ENCODE data around the gene MIA.

DNA sequence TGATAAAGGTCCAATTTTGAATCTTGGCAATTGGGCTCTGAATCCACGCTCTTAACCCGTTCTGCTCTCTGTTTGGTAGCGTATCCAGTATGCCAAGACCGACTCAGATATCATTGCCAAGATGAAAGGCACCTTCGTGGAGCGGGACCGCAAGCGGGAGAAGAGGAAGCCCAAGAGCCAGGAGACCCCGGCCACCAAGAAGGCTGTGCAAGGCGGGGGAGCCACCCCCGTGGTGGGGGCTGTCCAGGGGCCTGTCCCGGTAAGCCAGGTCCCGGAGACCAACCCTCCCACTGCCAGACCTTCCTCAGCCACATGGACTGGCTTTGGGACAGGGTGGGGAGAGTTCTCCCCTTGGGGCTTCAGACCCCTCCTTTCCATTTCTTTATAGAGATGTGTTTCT, 16.0 kb upstream of the MIA start:
- TF ChIP-seq, protein P1, sequence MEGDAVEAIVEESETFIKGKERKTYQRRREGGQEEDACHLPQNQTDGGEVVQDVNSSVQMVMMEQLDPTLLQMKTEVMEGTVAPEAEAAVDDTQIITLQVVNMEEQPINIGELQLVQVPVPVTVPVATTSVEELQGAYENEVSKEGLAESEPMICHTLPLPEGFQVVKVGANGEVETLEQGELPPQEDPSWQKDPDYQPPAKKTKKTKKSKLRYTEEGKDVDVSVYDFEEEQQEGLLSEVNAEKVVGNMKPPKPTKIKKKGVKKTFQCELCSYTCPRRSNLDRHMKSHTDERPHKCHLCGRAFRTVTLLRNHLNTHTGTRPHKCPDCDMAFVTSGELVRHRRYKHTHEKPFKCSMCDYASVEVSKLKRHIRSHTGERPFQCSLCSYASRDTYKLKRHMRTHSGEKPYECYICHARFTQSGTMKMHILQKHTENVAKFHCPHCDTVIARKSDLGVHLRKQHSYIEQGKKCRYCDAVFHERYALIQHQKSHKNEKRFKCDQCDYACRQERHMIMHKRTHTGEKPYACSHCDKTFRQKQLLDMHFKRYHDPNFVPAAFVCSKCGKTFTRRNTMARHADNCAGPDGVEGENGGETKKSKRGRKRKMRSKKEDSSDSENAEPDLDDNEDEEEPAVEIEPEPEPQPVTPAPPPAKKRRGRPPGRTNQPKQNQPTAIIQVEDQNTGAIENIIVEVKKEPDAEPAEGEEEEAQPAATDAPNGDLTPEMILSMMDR (IDR thresholded peaks at IDR 0.05; ENCODE audit: low read depth, low read length, missing input control) = no peak
- TF ChIP-seq, protein P2, sequence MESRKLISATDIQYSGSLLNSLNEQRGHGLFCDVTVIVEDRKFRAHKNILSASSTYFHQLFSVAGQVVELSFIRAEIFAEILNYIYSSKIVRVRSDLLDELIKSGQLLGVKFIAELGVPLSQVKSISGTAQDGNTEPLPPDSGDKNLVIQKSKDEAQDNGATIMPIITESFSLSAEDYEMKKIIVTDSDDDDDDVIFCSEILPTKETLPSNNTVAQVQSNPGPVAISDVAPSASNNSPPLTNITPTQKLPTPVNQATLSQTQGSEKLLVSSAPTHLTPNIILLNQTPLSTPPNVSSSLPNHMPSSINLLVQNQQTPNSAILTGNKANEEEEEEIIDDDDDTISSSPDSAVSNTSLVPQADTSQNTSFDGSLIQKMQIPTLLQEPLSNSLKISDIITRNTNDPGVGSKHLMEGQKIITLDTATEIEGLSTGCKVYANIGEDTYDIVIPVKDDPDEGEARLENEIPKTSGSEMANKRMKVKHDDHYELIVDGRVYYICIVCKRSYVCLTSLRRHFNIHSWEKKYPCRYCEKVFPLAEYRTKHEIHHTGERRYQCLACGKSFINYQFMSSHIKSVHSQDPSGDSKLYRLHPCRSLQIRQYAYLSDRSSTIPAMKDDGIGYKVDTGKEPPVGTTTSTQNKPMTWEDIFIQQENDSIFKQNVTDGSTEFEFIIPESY (IDR thresholded peaks at IDR 0.05) = no peak
- TF ChIP-seq, protein P3, sequence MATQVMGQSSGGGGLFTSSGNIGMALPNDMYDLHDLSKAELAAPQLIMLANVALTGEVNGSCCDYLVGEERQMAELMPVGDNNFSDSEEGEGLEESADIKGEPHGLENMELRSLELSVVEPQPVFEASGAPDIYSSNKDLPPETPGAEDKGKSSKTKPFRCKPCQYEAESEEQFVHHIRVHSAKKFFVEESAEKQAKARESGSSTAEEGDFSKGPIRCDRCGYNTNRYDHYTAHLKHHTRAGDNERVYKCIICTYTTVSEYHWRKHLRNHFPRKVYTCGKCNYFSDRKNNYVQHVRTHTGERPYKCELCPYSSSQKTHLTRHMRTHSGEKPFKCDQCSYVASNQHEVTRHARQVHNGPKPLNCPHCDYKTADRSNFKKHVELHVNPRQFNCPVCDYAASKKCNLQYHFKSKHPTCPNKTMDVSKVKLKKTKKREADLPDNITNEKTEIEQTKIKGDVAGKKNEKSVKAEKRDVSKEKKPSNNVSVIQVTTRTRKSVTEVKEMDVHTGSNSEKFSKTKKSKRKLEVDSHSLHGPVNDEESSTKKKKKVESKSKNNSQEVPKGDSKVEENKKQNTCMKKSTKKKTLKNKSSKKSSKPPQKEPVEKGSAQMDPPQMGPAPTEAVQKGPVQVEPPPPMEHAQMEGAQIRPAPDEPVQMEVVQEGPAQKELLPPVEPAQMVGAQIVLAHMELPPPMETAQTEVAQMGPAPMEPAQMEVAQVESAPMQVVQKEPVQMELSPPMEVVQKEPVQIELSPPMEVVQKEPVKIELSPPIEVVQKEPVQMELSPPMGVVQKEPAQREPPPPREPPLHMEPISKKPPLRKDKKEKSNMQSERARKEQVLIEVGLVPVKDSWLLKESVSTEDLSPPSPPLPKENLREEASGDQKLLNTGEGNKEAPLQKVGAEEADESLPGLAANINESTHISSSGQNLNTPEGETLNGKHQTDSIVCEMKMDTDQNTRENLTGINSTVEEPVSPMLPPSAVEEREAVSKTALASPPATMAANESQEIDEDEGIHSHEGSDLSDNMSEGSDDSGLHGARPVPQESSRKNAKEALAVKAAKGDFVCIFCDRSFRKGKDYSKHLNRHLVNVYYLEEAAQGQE (IDR thresholded peaks at IDR 0.05) = no peak
